ENCODE measurements around the gene ANAPC5. TPM values are rescaled to one million over a fixed set of nuclear protein-coding genes. Genes with fewer than 3 reads are reported as not detected.

The ANAPC5 gene
- total RNA-seq, 3 donors from 2014 or later = 109 to 169 (median 147) TPM

DNA sequence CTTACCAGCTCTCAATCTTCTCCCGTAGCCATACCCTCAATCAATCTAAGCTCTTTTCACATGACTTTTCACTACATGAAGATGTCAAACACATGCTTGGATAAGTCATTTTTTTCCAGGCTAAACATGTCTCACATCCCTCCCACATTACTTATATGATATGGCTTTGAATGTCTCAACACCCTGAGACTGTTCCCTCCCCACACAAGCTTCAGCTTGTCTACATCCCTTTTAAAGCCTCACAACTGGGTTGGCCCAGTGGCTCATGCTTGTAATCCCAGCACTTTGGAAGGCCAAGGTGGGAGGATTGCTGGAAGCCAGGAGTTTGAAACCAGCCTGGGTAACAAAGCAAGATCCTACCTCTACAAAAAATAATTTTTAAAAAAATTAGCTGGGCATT, 18.5 kb downstream of the ANAPC5 start:
- intact Hi-C loops (cut with DNase I; ENCODE audit: low total_unique reads) = loop anchor here (10.0 kb wide), 1 partner anchor 101 kb away; no protein-coding TSS in a partner anchor

DNA sequence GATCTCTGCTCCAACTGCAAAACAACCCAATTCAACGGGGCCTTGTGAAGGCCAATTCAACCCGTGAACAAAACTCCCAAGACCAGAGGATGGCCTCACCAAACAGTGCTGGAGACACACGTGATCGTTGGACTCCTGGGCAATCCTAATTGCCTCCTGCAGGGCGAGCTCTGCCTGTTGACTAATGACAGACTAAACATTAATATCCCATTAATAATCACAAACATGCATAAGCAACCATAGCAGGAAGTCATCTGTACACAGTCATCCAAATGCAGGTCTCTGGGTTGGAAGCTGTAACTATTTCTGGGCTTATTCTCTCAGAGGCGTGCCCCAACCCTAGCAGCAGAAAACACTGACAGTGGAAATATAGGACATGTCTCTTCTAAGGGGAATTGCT, 21.0 kb downstream of the ANAPC5 start:
- peaks cover 11% of the 10 kb centered on the region for H3K36me3 ChIP-seq
- no peak overlapping the region for H3K27ac ChIP-seq
- H3K27me3 ChIP-seq = no peaks in the 10 kb centered on the region
- H3K4me3 ChIP-seq = no peak overlapping the region
- no peaks in the 10 kb centered on the region for H3K9me3 ChIP-seq
- no peak for TF ChIP-seq POLR2AphosphoS5 (IDR thresholded peaks at IDR 0.05)
- TF ChIP-seq, protein P1, sequence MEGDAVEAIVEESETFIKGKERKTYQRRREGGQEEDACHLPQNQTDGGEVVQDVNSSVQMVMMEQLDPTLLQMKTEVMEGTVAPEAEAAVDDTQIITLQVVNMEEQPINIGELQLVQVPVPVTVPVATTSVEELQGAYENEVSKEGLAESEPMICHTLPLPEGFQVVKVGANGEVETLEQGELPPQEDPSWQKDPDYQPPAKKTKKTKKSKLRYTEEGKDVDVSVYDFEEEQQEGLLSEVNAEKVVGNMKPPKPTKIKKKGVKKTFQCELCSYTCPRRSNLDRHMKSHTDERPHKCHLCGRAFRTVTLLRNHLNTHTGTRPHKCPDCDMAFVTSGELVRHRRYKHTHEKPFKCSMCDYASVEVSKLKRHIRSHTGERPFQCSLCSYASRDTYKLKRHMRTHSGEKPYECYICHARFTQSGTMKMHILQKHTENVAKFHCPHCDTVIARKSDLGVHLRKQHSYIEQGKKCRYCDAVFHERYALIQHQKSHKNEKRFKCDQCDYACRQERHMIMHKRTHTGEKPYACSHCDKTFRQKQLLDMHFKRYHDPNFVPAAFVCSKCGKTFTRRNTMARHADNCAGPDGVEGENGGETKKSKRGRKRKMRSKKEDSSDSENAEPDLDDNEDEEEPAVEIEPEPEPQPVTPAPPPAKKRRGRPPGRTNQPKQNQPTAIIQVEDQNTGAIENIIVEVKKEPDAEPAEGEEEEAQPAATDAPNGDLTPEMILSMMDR (IDR thresholded peaks at IDR 0.05) = no peak
- no peak for TF ChIP-seq POLR2A (IDR thresholded peaks at IDR 0.05)
- intact Hi-C loops (cut with DNase I; ENCODE audit: low total_unique reads) = loop anchor here (10.0 kb wide), 1 partner anchor 104 kb away; no protein-coding TSS in a partner anchor
- DNase-seq (ENCODE audit: low spot score in 2 of 2) = no peak
- H3K4me1 ChIP-seq = peaks cover 0 to 5% of the 10 kb centered on the region in 2 donors

More for the DNA sequence above, 18.5 kb downstream of the ANAPC5 start:
- no peak for TF ChIP-seq POLR2A (IDR thresholded peaks at IDR 0.05)
- TF ChIP-seq, protein P1 (IDR thresholded peaks at IDR 0.05) = no peak
- TF ChIP-seq POLR2AphosphoS5 (IDR thresholded peaks at IDR 0.05) = no peak
- Histone ChIP-seq H3K9me3 (no peaks in the 10 kb centered on the region), H3K27me3 (no peaks in the 10 kb centered on the region), H3K4me1 (peaks cover 0 to 5% of the 10 kb centered on the region in 2 donors), H3K27ac (no peak overlapping the region), H3K36me3 (peaks cover 11% of the 10 kb centered on the region), H3K4me3 (no peak overlapping the region)
- no peak for DNase-seq (ENCODE audit: low spot score in 2 of 2)

DNA sequence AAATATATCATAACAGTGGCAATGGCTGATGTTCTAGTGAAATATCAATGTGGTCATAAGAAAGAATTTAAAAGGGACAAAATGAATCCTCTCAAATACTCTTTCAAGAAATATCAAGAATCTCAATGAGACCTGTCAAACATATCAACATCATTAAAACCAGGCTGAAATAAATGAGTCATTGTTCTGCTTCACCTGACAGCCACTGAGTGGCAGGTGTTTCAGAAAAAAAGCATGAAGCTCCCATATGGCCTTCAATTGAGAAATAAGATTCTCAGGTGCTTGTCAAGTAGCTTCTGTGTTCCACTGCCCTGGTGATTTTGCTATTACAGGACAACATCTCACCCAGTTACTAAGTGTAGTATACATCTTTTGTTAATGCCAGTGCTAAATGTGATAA, 21.5 kb downstream of the ANAPC5 start:
- DNase-seq (ENCODE audit: low spot score in 2 of 2) = no peak
- Histone ChIP-seq H3K36me3 (peaks cover 11% of the 10 kb centered on the region), H3K4me3 (no peak overlapping the region), H3K4me1 (peaks cover 0 to 5% of the 10 kb centered on the region in 2 donors), H3K9me3 (no peaks in the 10 kb centered on the region), H3K27ac (no peak overlapping the region), H3K27me3 (no peaks in the 10 kb centered on the region)
- TF ChIP-seq POLR2AphosphoS5 (IDR thresholded peaks at IDR 0.05) (no peak), POLR2A (IDR thresholded peaks at IDR 0.05) (no peak)
- TF ChIP-seq, protein P1 (IDR thresholded peaks at IDR 0.05) = no peak
- intact Hi-C loops (cut with DNase I; ENCODE audit: low total_unique reads) = loop anchor here (10.0 kb wide), 1 partner anchor 104 kb away; no protein-coding TSS in a partner anchor

DNA sequence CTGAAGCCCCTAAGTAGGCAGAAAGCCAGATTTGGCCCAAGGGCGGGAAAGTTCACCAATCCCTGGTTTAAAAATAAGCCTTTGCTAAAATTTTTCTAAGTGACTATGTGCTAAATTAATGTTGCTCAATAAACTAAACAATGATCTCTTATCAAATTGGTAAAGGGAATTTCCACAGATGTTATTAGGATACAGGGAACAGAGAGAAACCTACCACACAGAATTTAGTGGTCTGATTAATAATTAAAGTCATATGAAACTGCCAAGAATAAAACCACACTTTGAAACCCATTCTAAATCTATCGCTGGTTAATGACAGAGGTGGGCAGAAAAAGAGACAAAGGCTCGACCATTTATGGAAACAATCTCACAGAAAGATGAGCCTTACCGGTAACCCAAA, 22.0 kb downstream of the ANAPC5 start:
- H3K27ac ChIP-seq = no peak overlapping the region
- no peak overlapping the region for H3K4me3 ChIP-seq
- DNase-seq (ENCODE audit: low spot score in 2 of 2) = no peak
- H3K36me3 ChIP-seq = peaks cover 11% of the 10 kb centered on the region
- TF ChIP-seq, protein P1 (IDR thresholded peaks at IDR 0.05) = no peak
- TF ChIP-seq POLR2A (IDR thresholded peaks at IDR 0.05) (no peak), POLR2AphosphoS5 (IDR thresholded peaks at IDR 0.05) (no peak)
- H3K9me3 ChIP-seq = no peaks in the 10 kb centered on the region
- intact Hi-C loops (cut with DNase I; ENCODE audit: low total_unique reads) = loop anchor here (10.0 kb wide), 1 partner anchor 105 kb away; no protein-coding TSS in a partner anchor
- no peaks in the 10 kb centered on the region for H3K27me3 ChIP-seq
- peaks cover 0 to 5% of the 10 kb centered on the region in 2 donors for H3K4me1 ChIP-seq

DNA sequence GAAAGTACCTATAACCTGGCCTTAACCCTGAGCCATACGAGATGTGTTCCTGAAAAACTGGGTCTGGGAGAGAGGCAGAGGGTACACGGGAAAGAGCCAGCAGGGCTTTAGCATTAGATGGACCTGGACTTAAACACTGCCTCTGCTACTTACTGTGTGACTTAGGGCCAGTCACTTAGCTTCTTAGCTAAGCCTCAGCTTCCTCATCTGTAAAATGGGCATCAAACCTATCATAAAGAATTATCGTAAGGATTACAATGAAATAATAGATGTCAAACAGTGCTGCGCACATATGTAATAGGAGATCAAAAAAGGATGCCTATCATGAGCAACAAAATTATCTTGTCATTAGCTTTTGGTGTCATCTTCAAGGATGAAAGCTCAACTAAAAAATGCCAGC, 23.6 kb downstream of the ANAPC5 start:
- TF ChIP-seq POLR2A (IDR thresholded peaks at IDR 0.05) (no peak), POLR2AphosphoS5 (IDR thresholded peaks at IDR 0.05) (no peak)
- TF ChIP-seq, protein P1 (IDR thresholded peaks at IDR 0.05) = no peak
- intact Hi-C loops (cut with DNase I; ENCODE audit: low total_unique reads) = no loop called here
- Histone ChIP-seq H3K36me3 (peaks cover 11% of the 10 kb centered on the region), H3K27ac (no peak overlapping the region), H3K4me1 (no peaks in the 10 kb centered on the region), H3K9me3 (no peaks in the 10 kb centered on the region), H3K27me3 (no peaks in the 10 kb centered on the region), H3K4me3 (no peak overlapping the region)
- no peak for DNase-seq (ENCODE audit: low spot score in 2 of 2)
